ENCODE data around the gene LPP. TPM values are rescaled to one million over a fixed set of nuclear protein-coding genes. Genes with fewer than 3 reads are reported as not detected.

The LPP gene
- total and polyA plus RNA-seq, 8 donors, result 8.0 to 885 (median 305) TPM

- intact Hi-C loops (cut with DNase I; ENCODE audit: low total_unique reads), result no loop called here
- Histone ChIP-seq H3K9me3 (no peaks in the 10 kb centered on the region), H3K36me3 (peaks cover 0 to 13% (median 5%) of the 10 kb centered on the region in 4 donors), H3K27ac (peak overlapping the region in 3 of 5 donors; percentile 27 to 94 (median 49)), H3K4me1 (peaks cover 20 to 75% (median 51%) of the 10 kb centered on the region in 4 donors), H3K27me3 (no peaks in the 10 kb centered on the region), H3K4me3 (no peak overlapping the region)
- 89 to 100% (median 97%) methylated on average over 2 of the region's 2 CpGs for WGBS, 5 donors
- DNase-seq, result no peak
- TF ChIP-seq EP300 (IDR thresholded peaks at IDR 0.05) (no peak), POLR2A (IDR thresholded peaks at IDR 0.05) (no peak), CTCF (IDR thresholded peaks at IDR 0.05) (no peak), POLR2AphosphoS5 (IDR thresholded peaks at IDR 0.05) (no peak)
These were observed 101.2 kb downstream of the LPP start for GRCh38 chr3:188255190-188255589.

- 33 to 46% (median 40%) methylated on average over 3 of the region's 3 CpGs for WGBS, 5 donors
These were observed 102.8 kb downstream of the LPP start for GRCh38 chr3:188256758-188257157.

GRCh38 chr3:188257384-188258026 lies 103.5 kb downstream of the LPP start:
- Histone ChIP-seq H3K27ac (peak overlapping the region; percentile 76 to 94 (median 87)), H3K4me1 (peaks cover 36 to 86% (median 65%) of the 10 kb centered on the region in 4 donors), H3K4me3 (no peak overlapping the region), H3K27me3 (no peaks in the 10 kb centered on the region), H3K36me3 (peaks cover 0 to 13% (median 5%) of the 10 kb centered on the region in 4 donors), H3K9me3 (no peaks in the 10 kb centered on the region)
- intact Hi-C loops (cut with DNase I; ENCODE audit: low total_unique reads), result no loop called here
- TF ChIP-seq POLR2AphosphoS5 (IDR thresholded peaks at IDR 0.05) (peak in 2 of 3 donors; percentile 43 to 57), POLR2A (IDR thresholded peaks at IDR 0.05) (no peak)
- peak in 1 of 2 donors; percentile 63 for DNase-seq
- WGBS, 5 donors, result 20 to 48% (median 35%) methylated on average over 3 of the region's 3 CpGs

More at GRCh38 chr3:188256758-188257157, 102.8 kb downstream of the LPP start:
- Histone ChIP-seq H3K4me1 (peaks cover 34 to 84% (median 63%) of the 10 kb centered on the region in 4 donors), H3K36me3 (peaks cover 0 to 13% (median 5%) of the 10 kb centered on the region in 4 donors), H3K4me3 (no peak overlapping the region), H3K27me3 (no peaks in the 10 kb centered on the region), H3K27ac (peak overlapping the region in 4 of 5 donors; percentile 76 to 94 (median 84)), H3K9me3 (no peaks in the 10 kb centered on the region)
- intact Hi-C loops (cut with DNase I; ENCODE audit: low total_unique reads), result no loop called here
- DNase-seq, result no peak
- TF ChIP-seq EP300 (IDR thresholded peaks at IDR 0.05), result no peak
- TF ChIP-seq CTCF (IDR thresholded peaks at IDR 0.05), result no peak
- TF ChIP-seq POLR2AphosphoS5 (IDR thresholded peaks at IDR 0.05), result peak in 1 of 3 donors; percentile 4
- no peak for TF ChIP-seq POLR2A (IDR thresholded peaks at IDR 0.05)

- peaks cover 0 to 13% (median 5%) of the 10 kb centered on the region in 4 donors for H3K36me3 ChIP-seq
- 43 to 67% (median 58%) methylated on average over 2 of the region's 2 CpGs for WGBS, 5 donors
- H3K9me3 ChIP-seq, result no peaks in the 10 kb centered on the region
- DNase-seq, result no peak
- TF ChIP-seq EP300 (IDR thresholded peaks at IDR 0.05), result no peak
- TF ChIP-seq POLR2A (IDR thresholded peaks at IDR 0.05), result no peak
- H3K4me3 ChIP-seq, result no peak overlapping the region
- peaks cover 51 to 92% (median 68%) of the 10 kb centered on the region in 4 donors for H3K4me1 ChIP-seq
- no peaks in the 10 kb centered on the region for H3K27me3 ChIP-seq
- peak overlapping the region in 4 of 5 donors; percentile 76 to 94 (median 84) for H3K27ac ChIP-seq
- intact Hi-C loops (cut with DNase I; ENCODE audit: low total_unique reads), result no loop called here
These were observed 105.2 kb downstream of the LPP start for GRCh38 chr3:188259191-188259590.

- DNase-seq, result no peak
- Histone ChIP-seq H3K27ac (peak overlapping the region in 4 of 5 donors; percentile 82 to 94 (median 86)), H3K27me3 (no peaks in the 10 kb centered on the region), H3K4me1 (peaks cover 52 to 92% (median 70%) of the 10 kb centered on the region in 4 donors), H3K4me3 (no peak overlapping the region), H3K36me3 (peaks cover 0 to 10% (median 5%) of the 10 kb centered on the region in 4 donors), H3K9me3 (no peaks in the 10 kb centered on the region)
- no peak for TF ChIP-seq POLR2A (IDR thresholded peaks at IDR 0.05)
- no peak for TF ChIP-seq EP300 (IDR thresholded peaks at IDR 0.05)
- TF ChIP-seq CTCF (IDR thresholded peaks at IDR 0.05), result no peak
- peak in 2 of 3 donors; percentile 14 to 16 for TF ChIP-seq POLR2AphosphoS5 (IDR thresholded peaks at IDR 0.05)
- intact Hi-C loops (cut with DNase I; ENCODE audit: low total_unique reads), result no loop called here
- 75 to 93% (median 88%) methylated on average over 2 of the region's 2 CpGs for WGBS, 5 donors
These were observed 105.6 kb downstream of the LPP start for GRCh38 chr3:188259596-188259995.

All from stomach (tissue), 9 donors.